Occipital lobe (tissue), 1 donor: ENCODE results near the gene TMEM184C. TPM values are rescaled to one million over a fixed set of nuclear protein-coding genes. Genes with fewer than 3 reads are reported as not detected.

Experiments used
- total RNA-seq: library from RNA; depleted of rRNA; stranded (reverse); fragments of >200 nt; gene quantifications from one replicate; pipeline ENCODE4 v1.2.3, GENCODE V29; 2014

Gene TMEM184C
- total RNA-seq, 1 donor from 2014 or later = 57.2 TPM

Other genes with a start within 250 kb of the TMEM184C start
- gene EDNRA, start 136.3 kb upstream of the TMEM184C start, total RNA-seq = 9.7 TPM
- gene PRMT9, start 66.8 kb downstream of the TMEM184C start, total RNA-seq = 16.7 TPM
- 1.7 TPM for gene ARHGAP10, start 114.7 kb downstream of the TMEM184C start, total RNA-seq